Measurements from ENCODE around the gene TMEM163. TPM values are rescaled to one million over a fixed set of nuclear protein-coding genes. Genes with fewer than 3 reads are reported as not detected.

The TMEM163 gene
- total RNA-seq, 6 donors from 2014 or later, result 19.3 to 71.6 (median 26.7) TPM

DNA sequence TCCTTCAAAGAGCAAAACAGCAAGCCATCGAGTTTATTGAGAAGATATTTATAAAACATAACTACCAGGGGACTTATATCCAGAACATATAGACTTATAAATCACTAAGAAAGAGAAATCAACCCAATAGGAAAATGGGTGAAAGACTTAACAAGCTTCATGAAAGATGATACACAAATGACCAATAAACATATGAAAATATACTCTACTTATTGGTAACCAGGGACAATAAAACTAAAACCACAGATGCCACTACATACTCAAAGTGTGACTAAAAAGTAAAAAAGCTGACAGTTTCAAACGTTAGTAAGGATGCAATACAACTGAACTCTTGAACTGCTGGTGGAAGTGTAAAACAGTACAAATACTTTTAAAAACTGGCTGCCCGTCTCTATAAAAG lies 154.3 kb downstream of the TMEM163 start:
- 51 to 63% methylated on average over 3 of the region's 3 CpGs for WGBS, 2 donors
- H3K27me3 ChIP-seq, result no peaks in the 10 kb centered on the region
- TF ChIP-seq, protein P1, sequence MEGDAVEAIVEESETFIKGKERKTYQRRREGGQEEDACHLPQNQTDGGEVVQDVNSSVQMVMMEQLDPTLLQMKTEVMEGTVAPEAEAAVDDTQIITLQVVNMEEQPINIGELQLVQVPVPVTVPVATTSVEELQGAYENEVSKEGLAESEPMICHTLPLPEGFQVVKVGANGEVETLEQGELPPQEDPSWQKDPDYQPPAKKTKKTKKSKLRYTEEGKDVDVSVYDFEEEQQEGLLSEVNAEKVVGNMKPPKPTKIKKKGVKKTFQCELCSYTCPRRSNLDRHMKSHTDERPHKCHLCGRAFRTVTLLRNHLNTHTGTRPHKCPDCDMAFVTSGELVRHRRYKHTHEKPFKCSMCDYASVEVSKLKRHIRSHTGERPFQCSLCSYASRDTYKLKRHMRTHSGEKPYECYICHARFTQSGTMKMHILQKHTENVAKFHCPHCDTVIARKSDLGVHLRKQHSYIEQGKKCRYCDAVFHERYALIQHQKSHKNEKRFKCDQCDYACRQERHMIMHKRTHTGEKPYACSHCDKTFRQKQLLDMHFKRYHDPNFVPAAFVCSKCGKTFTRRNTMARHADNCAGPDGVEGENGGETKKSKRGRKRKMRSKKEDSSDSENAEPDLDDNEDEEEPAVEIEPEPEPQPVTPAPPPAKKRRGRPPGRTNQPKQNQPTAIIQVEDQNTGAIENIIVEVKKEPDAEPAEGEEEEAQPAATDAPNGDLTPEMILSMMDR (IDR thresholded peaks at IDR 0.05), result no peak
- TF ChIP-seq EP300 (IDR thresholded peaks at IDR 0.05) (no peak), POLR2A (IDR thresholded peaks at IDR 0.05) (no peak), POLR2AphosphoS5 (IDR thresholded peaks at IDR 0.05) (no peak)
- no peaks in the 10 kb centered on the region for H3K36me3 ChIP-seq
- DNase-seq (no peak), ATAC-seq (ENCODE audit: low FRiP score in 2 of 2) (no peak)
- H3K4me1 ChIP-seq, result no peaks in the 10 kb centered on the region
- no peak overlapping the region for H3K4me3 ChIP-seq
- H3K27ac ChIP-seq, result no peak overlapping the region
- no peaks in the 10 kb centered on the region for H3K9me3 ChIP-seq

GRCh38 chr2:134558208-134558830 lies 160.5 kb downstream of the TMEM163 start:
- Histone ChIP-seq H3K36me3 (no peaks in the 10 kb centered on the region), H3K27me3 (no peaks in the 10 kb centered on the region), H3K4me3 (no peak overlapping the region), H3K27ac (no peak overlapping the region), H3K4me1 (no peaks in the 10 kb centered on the region), H3K9me3 (no peaks in the 10 kb centered on the region)
- DNase-seq (no peak), ATAC-seq (ENCODE audit: low FRiP score in 2 of 2) (no peak)
- 51 to 64% methylated on average over 5 of the region's 5 CpGs for WGBS, 2 donors
- TF ChIP-seq, protein P1 (IDR thresholded peaks at IDR 0.05), result no peak
- TF ChIP-seq POLR2AphosphoS5 (IDR thresholded peaks at IDR 0.05) (no peak), POLR2A (IDR thresholded peaks at IDR 0.05) (no peak), EP300 (IDR thresholded peaks at IDR 0.05) (no peak)

GRCh38 chr2:134555411-134555810 lies 163.4 kb downstream of the TMEM163 start:
- WGBS, 2 donors, result 87 to 94% methylated on average over 6 of the region's 6 CpGs
- TF ChIP-seq EP300 (IDR thresholded peaks at IDR 0.05), result no peak
- no peak for TF ChIP-seq POLR2A (IDR thresholded peaks at IDR 0.05)

DNA sequence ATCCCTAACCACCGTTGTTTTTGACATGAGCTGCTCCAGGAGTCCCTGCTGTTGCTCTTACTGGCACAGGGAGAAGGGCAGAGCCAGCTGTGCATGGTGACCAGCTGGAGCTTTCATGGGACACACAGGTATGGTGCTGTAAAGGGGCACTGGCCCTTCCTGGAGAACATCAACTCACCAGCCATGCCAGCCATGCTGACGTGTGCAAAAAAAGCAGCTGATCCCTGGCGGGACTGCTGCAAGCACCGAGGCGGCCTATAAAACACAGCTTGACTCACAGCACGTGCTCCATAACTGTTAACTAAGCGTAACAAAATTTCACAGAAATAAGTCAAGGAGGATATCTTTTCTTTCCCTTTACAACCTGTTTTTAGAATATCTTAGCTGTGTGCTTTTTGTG lies 165.1 kb downstream of the TMEM163 start:
- TF ChIP-seq, protein P1 (IDR thresholded peaks at IDR 0.05), result no peak
- TF ChIP-seq POLR2AphosphoS5 (IDR thresholded peaks at IDR 0.05) (no peak), EP300 (IDR thresholded peaks at IDR 0.05) (no peak), POLR2A (IDR thresholded peaks at IDR 0.05) (no peak)
- Histone ChIP-seq H3K27ac (no peak overlapping the region), H3K9me3 (no peaks in the 10 kb centered on the region), H3K27me3 (no peaks in the 10 kb centered on the region), H3K4me3 (no peak overlapping the region), H3K4me1 (peaks cover 0 to 4% (median 0%) of the 10 kb centered on the region in 4 donors), H3K36me3 (no peaks in the 10 kb centered on the region)
- DNase-seq (no peak), ATAC-seq (ENCODE audit: low FRiP score in 2 of 2) (no peak)
- WGBS, 2 donors, result 90 to 94% methylated on average over 7 of the region's 7 CpGs

More at GRCh38 chr2:134555411-134555810, 163.4 kb downstream of the TMEM163 start:
- H3K9me3 ChIP-seq, result no peaks in the 10 kb centered on the region
- H3K27me3 ChIP-seq, result no peaks in the 10 kb centered on the region
- no peak overlapping the region for H3K27ac ChIP-seq
- no peak overlapping the region for H3K4me3 ChIP-seq
- H3K4me1 ChIP-seq, result no peaks in the 10 kb centered on the region
- peak in 1 of 2 donors; percentile 37 for DNase-seq
- no peaks in the 10 kb centered on the region for H3K36me3 ChIP-seq
- ATAC-seq (ENCODE audit: low FRiP score in 2 of 2), result no peak

DNA sequence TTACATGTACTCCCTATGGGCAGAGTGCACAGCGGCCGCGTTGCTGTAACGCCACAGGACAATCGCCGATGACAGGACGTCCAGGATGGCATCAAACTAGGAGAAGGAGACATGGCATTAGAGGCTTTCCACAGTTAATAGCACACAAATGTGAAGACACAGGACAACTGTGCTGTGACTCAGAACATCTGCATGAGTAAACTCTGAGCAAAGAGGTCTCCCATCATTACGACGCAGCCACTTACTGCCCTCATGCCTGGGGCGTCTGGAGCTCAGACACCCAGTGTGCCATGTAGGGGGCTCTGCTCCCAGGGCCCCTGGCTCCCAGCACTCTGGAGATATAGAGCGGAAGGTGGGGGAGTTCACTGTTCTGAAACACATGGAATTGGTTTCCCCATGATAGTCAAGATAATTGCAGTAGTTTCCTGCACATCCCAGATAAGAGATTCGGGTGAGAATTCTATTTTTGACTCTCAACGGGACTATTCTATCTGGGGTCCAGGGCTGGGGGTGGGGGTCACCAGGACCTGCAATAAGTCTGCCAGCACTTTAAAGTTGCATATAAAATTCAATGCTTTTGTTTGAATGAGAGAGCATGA lies 168.1 kb downstream of the TMEM163 start:
- H3K27ac ChIP-seq, result no peak overlapping the region
- TF ChIP-seq POLR2A (IDR thresholded peaks at IDR 0.05) (no peak), EP300 (IDR thresholded peaks at IDR 0.05) (no peak), POLR2AphosphoS5 (IDR thresholded peaks at IDR 0.05) (no peak)
- TF ChIP-seq, protein P1 (IDR thresholded peaks at IDR 0.05), result no peak
- 82 to 91% methylated on average over 10 to 13 of the region's 13 CpGs for WGBS, 2 donors
- H3K4me3 ChIP-seq, result no peak overlapping the region
- ATAC-seq (ENCODE audit: low FRiP score in 2 of 2), result no peak
- no peaks in the 10 kb centered on the region for H3K9me3 ChIP-seq
- H3K27me3 ChIP-seq, result no peaks in the 10 kb centered on the region
- no peaks in the 10 kb centered on the region for H3K36me3 ChIP-seq
- peak in 1 of 2 donors; percentile 37 for DNase-seq
- peaks cover 0 to 4% (median 0%) of the 10 kb centered on the region in 4 donors for H3K4me1 ChIP-seq
